HepG2 (cell line): ENCODE results near the gene C14orf93. TPM values are rescaled to one million over a fixed set of nuclear protein-coding genes. Genes with fewer than 3 reads are reported as not detected.

Experiments used
- ARHGAP35 ChIP-seq: sonication (generic); formaldehyde crosslinking; IDR thresholded peaks from 2 replicates; pipeline ENCODE4 v1.9.0; 2022; ENCODE audit warnings: mild to moderate bottlenecking, inconsistent platforms, moderate library complexity, missing genetic modification reagents, borderline replicate concordance
- BATF2 ChIP-seq: sonication (generic); formaldehyde crosslinking; IDR thresholded peaks from 2 replicates; pipeline ENCODE4 v1.8.0; 2022; ENCODE audit warnings: mild to moderate bottlenecking, missing genetic modification reagents, moderate library complexity
- BRD4 ChIP-seq: sonication (generic); formaldehyde crosslinking; IDR thresholded peaks from 2 replicates; pipeline ENCODE4 v1.4.0; 2020; ENCODE audit warnings: missing genetic modification reagents
- EHMT2 ChIP-seq: fragments of 200-600 bp; sonication (generic); IDR thresholded peaks from 2 replicates; pipeline ENCODE4 v1.7.0; 2017; ENCODE audit warnings: antibody characterized with exemption, low read depth, low read length, borderline replicate concordance
- GMEB1 ChIP-seq: sonication (generic); formaldehyde crosslinking; IDR thresholded peaks from 2 replicates; pipeline ENCODE4 v1.5.1; 2020; ENCODE audit warnings: missing genetic modification reagents, mild to moderate bottlenecking, borderline replicate concordance
- KLF15 ChIP-seq: sonication (generic); formaldehyde crosslinking; IDR thresholded peaks from 2 replicates; pipeline ENCODE4 v1.8.1; 2023; ENCODE audit warnings: borderline replicate concordance, mild to moderate bottlenecking, inconsistent platforms, missing genetic modification reagents, mixed read lengths
- LBX2 ChIP-seq: sonication (generic); formaldehyde crosslinking; IDR thresholded peaks from 2 replicates; pipeline ENCODE4 v1.5.0; 2020; ENCODE audit warnings: missing genetic modification reagents, mild to moderate bottlenecking, borderline replicate concordance
- MAZ ChIP-seq, 2 experiments: sonication (generic) in 1 of 2; formaldehyde crosslinking in 1 of 2; IDR thresholded peaks; 2 replicates each; pipeline versions ENCODE4 v1.5.0 to v1.6.1; 2012 to 2020; ENCODE audit warnings: low read depth in 2 of 2, mild to moderate bottlenecking in 2 of 2, borderline replicate concordance in 1 of 2, improper control_type of control experiment in 1 of 2, low read length in 1 of 2, missing genetic modification reagents in 1 of 2, moderate library complexity in 1 of 2
- NCOA1 ChIP-seq: sonication (generic); formaldehyde crosslinking; IDR thresholded peaks from 2 replicates; pipeline ENCODE4 v1.9.0; 2021; ENCODE audit warnings: missing genetic modification reagents
- NFE2 ChIP-seq: sonication (generic); formaldehyde crosslinking; IDR thresholded peaks from 2 replicates; pipeline ENCODE4 v1.4.0; 2020; ENCODE audit warnings: missing genetic modification reagents
- NFE2L2 ChIP-seq: fragments of 150-350 bp; IDR thresholded peaks from 2 replicates; pipeline ENCODE4 v1.6.1; 2014; ENCODE audit warnings: low read length
- NFYB ChIP-seq: sonication (generic); formaldehyde crosslinking; IDR thresholded peaks from 2 replicates; pipeline ENCODE4 v1.4.0; 2020; ENCODE audit warnings: missing genetic modification reagents
- RARA ChIP-seq: IDR thresholded peaks from 2 replicates; pipeline ENCODE4 v1.6.1; 2016; ENCODE audit warnings: missing genetic modification reagents, missing compliant biosample characterization
- RFXAP ChIP-seq: sonication (generic); formaldehyde crosslinking; IDR thresholded peaks from 2 replicates; pipeline ENCODE4 v1.4.0; 2020; ENCODE audit warnings: missing genetic modification reagents, borderline replicate concordance
- SMARCC2 ChIP-seq: fragments of 450-650 bp; IDR thresholded peaks from 2 replicates; pipeline ENCODE4 v1.6.1; 2017; ENCODE audit warnings: antibody characterized with exemption, mild to moderate bottlenecking
- THAP11 ChIP-seq: IDR thresholded peaks from 2 replicates; pipeline ENCODE4 v1.6.1; 2016; ENCODE audit warnings: missing biosample characterization, missing genetic modification reagents
- ZKSCAN5 ChIP-seq: sonication (generic); formaldehyde crosslinking; IDR thresholded peaks from 2 replicates; pipeline ENCODE4 v1.5.1; 2020; ENCODE audit warnings: mild to moderate bottlenecking, missing genetic modification reagents
- ZMYM4 ChIP-seq: sonication (generic); formaldehyde crosslinking; IDR thresholded peaks from 2 replicates; pipeline ENCODE4 v1.8.1; 2023; ENCODE audit warnings: mild to moderate bottlenecking, missing genetic modification reagents
- ZNF235 ChIP-seq: sonication (generic); formaldehyde crosslinking; IDR thresholded peaks from 2 replicates; pipeline ENCODE4 v1.8.1; 2023; ENCODE audit warnings: mild to moderate bottlenecking, missing genetic modification reagents, borderline replicate concordance
- ZNF24 ChIP-seq: fragments of 450-650 bp; IDR thresholded peaks from 2 replicates; pipeline ENCODE4 v1.6.1; 2017; ENCODE audit warnings: antibody characterized with exemption, mild to moderate bottlenecking
- ZNF256 ChIP-seq: sonication (generic); formaldehyde crosslinking; conservative IDR thresholded peaks from 2 replicates; pipeline ENCODE4 v1.4.0; 2020; ENCODE audit warnings: missing genetic modification reagents
- ZNF263 ChIP-seq: sonication (generic); formaldehyde crosslinking; IDR thresholded peaks from 2 replicates; pipeline ENCODE4 v1.4.0; 2020; ENCODE audit warnings: missing genetic modification reagents
- ZNF543 ChIP-seq: sonication (generic); formaldehyde crosslinking; IDR thresholded peaks from 2 replicates; pipeline ENCODE4 v1.4.0; 2020; ENCODE audit warnings: mild to moderate bottlenecking, missing genetic modification reagents
- ZNF615 ChIP-seq: sonication (generic); formaldehyde crosslinking; IDR thresholded peaks from 2 replicates; pipeline ENCODE4 v1.5.0; 2020; ENCODE audit warnings: mild to moderate bottlenecking, missing genetic modification reagents, borderline replicate concordance
- ZNF660 ChIP-seq: sonication (generic); formaldehyde crosslinking; IDR thresholded peaks from 2 replicates; pipeline ENCODE4 v1.5.1; 2020; ENCODE audit warnings: mild to moderate bottlenecking, low read depth, missing genetic modification reagents, borderline replicate concordance
- ZNF781 ChIP-seq: sonication (generic); formaldehyde crosslinking; IDR thresholded peaks from 2 replicates; pipeline ENCODE4 v1.5.1; 2020; ENCODE audit warnings: borderline replicate concordance, mild to moderate bottlenecking, missing genetic modification reagents; ENCODE audit errors: not compliant biosample characterization
- ZNF782 ChIP-seq: sonication (generic); formaldehyde crosslinking; IDR thresholded peaks from 2 replicates; pipeline ENCODE4 v1.4.0; 2020; ENCODE audit warnings: missing genetic modification reagents, mild to moderate bottlenecking, borderline replicate concordance
- ZNF850 ChIP-seq: sonication (generic); formaldehyde crosslinking; conservative IDR thresholded peaks from 2 replicates; pipeline ENCODE4 v1.9.0; 2021; ENCODE audit warnings: mild to moderate bottlenecking, missing genetic modification reagents
- polyA plus RNA-seq, 8 experiments: library from polyadenylated mRNA; depleted of rRNA in 3 of 8; stranded (reverse) in 7 of 8; unstranded in 1 of 8; fragments of >200 nt; fragmentation: Illumina TruSeq in 4 of 8; extraction: Trizol in 4 of 8; gene quantifications; 2 replicates each; pipeline versions ENCODE4 v1.2.1 to v1.2.3, GENCODE V29; 2011 to 2016; ENCODE audit warnings: low read depth in 4 of 8, missing spikeins in 1 of 8, mixed read lengths in 1 of 8; ENCODE audit not compliant: insufficient read depth in 1 of 8
- total RNA-seq, 5 experiments: library from RNA; depleted of rRNA; stranded (reverse); fragments of >200 nt; fragmentation: Illumina TruSeq; extraction: Trizol; gene quantifications; 2 replicates each; pipeline ENCODE4 v1.2.3, GENCODE V29; 2016; ENCODE audit warnings: low read depth in 1 of 5

Gene C14orf93
- total and polyA plus RNA-seq, 2 of the 13 experiments (the other 11 are each of a cell fraction or from before 2014, with no cell fraction given) = 11.4 to 22.5 TPM

GRCh38 chr14:23034498-23035302 is 24.8 kb upstream of the C14orf93 start, which contains the start of gene PSMB5 (continued):
- TF ChIP-seq BATF2 (CRISPR knock-in tag) (no peak), ZNF850 (no peak), BRD4 (CRISPR knock-in tag) (peak; percentile 99), ZNF543 (CRISPR knock-in tag) (peak; percentile 97), ZNF782 (CRISPR knock-in tag) (peak; percentile 95), ZNF781 (CRISPR knock-in tag) (peak; percentile 98), NFYB (peak; percentile 53), ZNF24 (no peak; the same call in 1 of the 2 replicates), THAP11 (peak; percentile 93), ZNF235 (peak; percentile 97), NCOA1 (no peak; the same call in 1 of the 2 replicates), ARHGAP35 (CRISPR knock-in tag) (peak; percentile 87; the same call in 1 of the 2 replicates), SMARCC2 (no peak), GMEB1 (CRISPR knock-in tag) (peak; percentile 99), MAZ (IDR thresholded peaks at IDR 0.05; ENCODE audit: borderline replicate concordance, low read depth, low read length) (no peak; the same call in 1 of the 2 replicates), MAZ (CRISPR knock-in tag; IDR thresholded peaks at IDR 0.05; ENCODE audit: low read depth) (peak; percentile 80), ZNF615 (CRISPR knock-in tag) (peak; percentile 28), LBX2 (CRISPR knock-in tag) (peak; percentile 92; the same call in 1 of the 2 replicates), RFXAP (CRISPR knock-in tag) (peak; percentile 90), EHMT2 (peak; percentile 99; the same call in 1 of the 2 replicates), NFE2L2 (peak; percentile 86; the same call in 1 of the 2 replicates), ZNF660 (CRISPR knock-in tag) (peak; percentile 45; the same call in 1 of the 2 replicates), ZNF256 (peak; percentile 97), ZKSCAN5 (CRISPR knock-in tag) (peak; percentile 74; the same call in 1 of the 2 replicates), ZMYM4 (CRISPR knock-in tag) (peak; percentile 87), NFE2 (CRISPR knock-in tag) (peak; percentile 81; the same call in 1 of the 2 replicates), RARA (CRISPR knock-in tag) (peak; percentile 29), ZNF263 (peak; percentile 100), KLF15 (CRISPR knock-in tag) (peak; percentile 91; the same call in 1 of the 2 replicates)
